HepG2 (cell line): ENCODE measurements around the gene CTBP1. TPM values are rescaled to one million over a fixed set of nuclear protein-coding genes. Genes with fewer than 3 reads are reported as not detected.

Experiments
- ARNT ChIP-seq: fragments of 450-650 bp; IDR thresholded peaks from 2 replicates; pipeline ENCODE4 v1.6.1; 2017
- CBFB ChIP-seq: sonication (generic); formaldehyde crosslinking; IDR thresholded peaks from 2 replicates; pipeline ENCODE4 v1.4.0; 2020; ENCODE audit warnings: missing genetic modification reagents
- CHCHD3 ChIP-seq: sonication (generic); formaldehyde crosslinking; IDR thresholded peaks from 2 replicates; pipeline ENCODE4 v1.8.0; 2022; ENCODE audit warnings: mild to moderate bottlenecking, missing genetic modification reagents, moderate library complexity
- DNMT1 ChIP-seq: sonication (generic); formaldehyde crosslinking; IDR thresholded peaks from 2 replicates; pipeline ENCODE4 v1.5.1; 2020; ENCODE audit warnings: mild to moderate bottlenecking, missing genetic modification reagents
- GTF3A ChIP-seq: sonication (generic); formaldehyde crosslinking; conservative IDR thresholded peaks from 2 replicates; pipeline ENCODE4 v1.4.0; 2020; ENCODE audit warnings: mild to moderate bottlenecking, missing genetic modification reagents
- HOXA5 ChIP-seq: sonication (generic); formaldehyde crosslinking; IDR thresholded peaks from 2 replicates; pipeline ENCODE4 v1.4.0; 2020; ENCODE audit warnings: missing genetic modification reagents
- MED1 ChIP-seq: sonication (generic); formaldehyde crosslinking; IDR thresholded peaks from 2 replicates; pipeline ENCODE4 v1.4.0; 2020; ENCODE audit warnings: missing genetic modification reagents
- MIXL1 ChIP-seq: IDR thresholded peaks from 2 replicates; pipeline ENCODE4 v1.6.1; 2016
- NCOA2 ChIP-seq: sonication (generic); formaldehyde crosslinking; IDR thresholded peaks from 2 replicates; pipeline ENCODE4 v1.8.0; 2022; ENCODE audit warnings: inconsistent platforms
- NCOA5 ChIP-seq: sonication (generic); formaldehyde crosslinking; IDR thresholded peaks from 2 replicates; pipeline ENCODE4 v1.4.0; 2020; ENCODE audit warnings: missing genetic modification reagents
- NFE2L1 ChIP-seq: sonication (generic); formaldehyde crosslinking; IDR thresholded peaks from 2 replicates; pipeline ENCODE4 v1.4.0; 2020; ENCODE audit warnings: missing genetic modification reagents, mild to moderate bottlenecking, borderline replicate concordance
- NR2C2 ChIP-seq: sonication (generic); formaldehyde crosslinking; IDR thresholded peaks from 2 replicates; pipeline ENCODE4 v1.4.0; 2020; ENCODE audit warnings: missing genetic modification reagents, mild to moderate bottlenecking, moderate library complexity, borderline replicate concordance
- NR2F1 ChIP-seq, 2 experiments: fragments of 450-650 bp in 1 of 2; formaldehyde crosslinking in 1 of 2; IDR thresholded peaks; 2 replicates each; pipeline versions ENCODE4 v1.5.0 to v1.6.1; 2016 to 2020; ENCODE audit warnings: mild to moderate bottlenecking in 1 of 2, missing compliant biosample characterization in 1 of 2, missing genetic modification reagents in 1 of 2, moderate library complexity in 1 of 2
- POLR2A ChIP-seq, 2 experiments: IDR thresholded peaks; 2 replicates each; pipeline ENCODE4 v1.6.1; 2011; ENCODE audit warnings: low read depth in 2 of 2, low read length in 2 of 2, mild to moderate bottlenecking in 1 of 2, moderate library complexity in 1 of 2; ENCODE audit not compliant: insufficient read depth in 1 of 2
- SALL1 ChIP-seq: sonication (generic); formaldehyde crosslinking; IDR thresholded peaks from 2 replicates; pipeline ENCODE4 v1.8.0; 2022; ENCODE audit warnings: mild to moderate bottlenecking, missing genetic modification reagents
- TAF1 ChIP-seq: sonication (generic); formaldehyde crosslinking; IDR thresholded peaks from 2 replicates; pipeline ENCODE4 v1.4.0; 2020; ENCODE audit warnings: missing genetic modification reagents
- TFDP2 ChIP-seq: sonication (generic); formaldehyde crosslinking; IDR thresholded peaks from 2 replicates; pipeline ENCODE4 v1.4.0; 2020; ENCODE audit warnings: missing genetic modification reagents
- TFE3 ChIP-seq: IDR thresholded peaks from 2 replicates; pipeline ENCODE4 v1.6.1; 2016
- THAP11 ChIP-seq: IDR thresholded peaks from 2 replicates; pipeline ENCODE4 v1.6.1; 2016; ENCODE audit warnings: missing biosample characterization, missing genetic modification reagents
- YEATS4 ChIP-seq: sonication (generic); formaldehyde crosslinking; IDR thresholded peaks from 2 replicates; pipeline ENCODE4 v1.4.0; 2020; ENCODE audit warnings: missing genetic modification reagents, borderline replicate concordance
- ZFY ChIP-seq: sonication (generic); formaldehyde crosslinking; IDR thresholded peaks from 2 replicates; pipeline ENCODE4 v1.4.0; 2020; ENCODE audit warnings: missing genetic modification reagents
- ZIK1 ChIP-seq: sonication (generic); formaldehyde crosslinking; IDR thresholded peaks from 2 replicates; pipeline ENCODE4 v1.5.0; 2020; ENCODE audit warnings: mild to moderate bottlenecking, low read depth, missing genetic modification reagents, borderline replicate concordance
- ZNF276 ChIP-seq: sonication (generic); formaldehyde crosslinking; IDR thresholded peaks from 2 replicates; pipeline ENCODE4 v1.4.0; 2020; ENCODE audit warnings: mild to moderate bottlenecking, low read depth, missing genetic modification reagents
- ZNF619 ChIP-seq: sonication (generic); formaldehyde crosslinking; IDR thresholded peaks from 2 replicates; pipeline ENCODE4 v1.4.0; 2020; ENCODE audit warnings: mild to moderate bottlenecking, missing genetic modification reagents
- ZSCAN22 ChIP-seq: sonication (generic); formaldehyde crosslinking; IDR thresholded peaks from 2 replicates; pipeline ENCODE4 v1.4.0; 2020; ENCODE audit warnings: mild to moderate bottlenecking, missing genetic modification reagents
- ZSCAN9 ChIP-seq: IDR thresholded peaks from 2 replicates; pipeline ENCODE4 v1.6.1; 2016; ENCODE audit warnings: borderline replicate concordance
- polyA plus RNA-seq, 8 experiments: library from polyadenylated mRNA; depleted of rRNA in 3 of 8; stranded (reverse) in 7 of 8; unstranded in 1 of 8; fragments of >200 nt; fragmentation: Illumina TruSeq in 4 of 8; extraction: Trizol in 4 of 8; gene quantifications; 2 replicates each; pipeline versions ENCODE4 v1.2.1 to v1.2.3, GENCODE V29; 2011 to 2016; ENCODE audit warnings: low read depth in 4 of 8, missing spikeins in 1 of 8, mixed read lengths in 1 of 8; ENCODE audit not compliant: insufficient read depth in 1 of 8
- total RNA-seq, 5 experiments: library from RNA; depleted of rRNA; stranded (reverse); fragments of >200 nt; fragmentation: Illumina TruSeq; extraction: Trizol; gene quantifications; 2 replicates each; pipeline ENCODE4 v1.2.3, GENCODE V29; 2016; ENCODE audit warnings: low read depth in 1 of 5

The CTBP1 gene
- total and polyA plus RNA-seq, 2 of the 13 experiments (the other 11 are each of a cell fraction or from before 2014, with no cell fraction given) = 78.5 to 112 TPM

- TF ChIP-seq TFE3 (CRISPR knock-in tag) (no peak), TAF1 (peak; percentile 48), ZIK1 (CRISPR knock-in tag) (no peak), GTF3A (CRISPR knock-in tag) (no peak), MIXL1 (CRISPR knock-in tag) (no peak), NR2F1 (CRISPR knock-in tag; IDR thresholded peaks at IDR 0.05) (0 out of 4 replicates have a peak, but pooled peaks of 1 of the 2 experiments have one; percentile 22), CHCHD3 (0 out of 2 replicates have a peak, but pooled peaks have one; percentile 64), HOXA5 (CRISPR knock-in tag) (peak; percentile 22; the same call in 1 of the 2 replicates), ZNF276 (CRISPR knock-in tag) (0 out of 2 replicates have a peak, but pooled peaks have one; percentile 21), NFE2L1 (CRISPR knock-in tag) (no peak), ZFY (CRISPR knock-in tag) (peak; percentile 90), CBFB (0 out of 2 replicates have a peak, but pooled peaks have one; percentile 19), POLR2A (IDR thresholded peaks at IDR 0.05; ENCODE audit: insufficient read depth in 1 of 2, low read depth in 2 of 2, low read length in 2 of 2) (peak in 1 of 2 experiments; percentile 44; a peak in 1 of 4 replicates), ZSCAN22 (peak; percentile 94), TFDP2 (peak; percentile 61), ARNT (no peak), NCOA2 (CRISPR knock-in tag) (no peak), NCOA5 (CRISPR knock-in tag) (no peak), NR2C2 (CRISPR knock-in tag) (0 out of 2 replicates have a peak, but pooled peaks have one; percentile 31), THAP11 (peak; percentile 22; the same call in 1 of the 2 replicates), SALL1 (CRISPR knock-in tag) (peak; percentile 63), YEATS4 (CRISPR knock-in tag) (peak; percentile 64; the same call in 1 of the 2 replicates), ZSCAN9 (CRISPR knock-in tag) (no peak), DNMT1 (no peak), ZNF619 (CRISPR knock-in tag) (no peak), MED1 (0 out of 2 replicates have a peak, but pooled peaks have one; percentile 15)
Observed at GRCh38 chr4:1248245-1249147, at the start of gene CTBP1 (continued).
